Right atrium auricular region (tissue), 2 donors: ENCODE results near the gene TRAM2. TPM values are rescaled to one million over a fixed set of nuclear protein-coding genes. Genes with fewer than 3 reads are reported as not detected.

Source experiments
- DNase-seq: peaks from one replicate; pipeline ENCODE4 v3.0.0-alpha.2; 2019; ENCODE audit warnings: low spot score
- H3K27ac ChIP-seq, 2 donors: fragments of 200-600 bp; sonication (generic); 1 replicate in 1 of 2; 2 replicates in 1 of 2; pipeline ENCODE4 v1.5.1; 2016 to 2019
- H3K27me3 ChIP-seq, 2 donors: fragments of 200-600 bp; sonication (generic); one replicate each; pipeline versions ENCODE4 v1.5.1 to v1.6.0; 2017 to 2019
- H3K36me3 ChIP-seq: fragments of 200-600 bp; sonication (generic); one replicate; pipeline ENCODE4 v1.5.1; 2016
- H3K4me1 ChIP-seq, 2 donors: fragments of 200-600 bp; sonication (generic); one replicate each; pipeline versions ENCODE4 v1.5.1 to v1.6.0; 2017 to 2019
- H3K4me3 ChIP-seq, 2 donors: fragments of 200-600 bp; sonication (generic); 1 replicate in 1 of 2; 2 replicates in 1 of 2; pipeline ENCODE4 v1.5.1; 2017 to 2019; ENCODE audit warnings: mild to moderate bottlenecking in 1 of 2, moderate library complexity in 1 of 2
- H3K9me3 ChIP-seq, 2 donors: fragments of 200-600 bp; sonication (generic); one replicate each; pipeline ENCODE4 v1.5.1; 2019
- total RNA-seq, 2 donors: library from RNA; depleted of rRNA; stranded (reverse); fragments of >200 nt; gene quantifications; one replicate each; pipeline ENCODE4 v1.1.0, GENCODE V29; 2016
- TF ChIP-seq, protein P1 (sequence below), 2 donors: fragments of 200-600 bp; sonication (generic); IDR thresholded peaks; one replicate each; pipeline ENCODE4 v1.5.1; 2019; ENCODE audit warnings: antibody characterized with exemption in 2 of 2

The TRAM2 gene
- total RNA-seq, 2 donors from 2014 or later: 10.3 to 15.9 TPM

DNA sequence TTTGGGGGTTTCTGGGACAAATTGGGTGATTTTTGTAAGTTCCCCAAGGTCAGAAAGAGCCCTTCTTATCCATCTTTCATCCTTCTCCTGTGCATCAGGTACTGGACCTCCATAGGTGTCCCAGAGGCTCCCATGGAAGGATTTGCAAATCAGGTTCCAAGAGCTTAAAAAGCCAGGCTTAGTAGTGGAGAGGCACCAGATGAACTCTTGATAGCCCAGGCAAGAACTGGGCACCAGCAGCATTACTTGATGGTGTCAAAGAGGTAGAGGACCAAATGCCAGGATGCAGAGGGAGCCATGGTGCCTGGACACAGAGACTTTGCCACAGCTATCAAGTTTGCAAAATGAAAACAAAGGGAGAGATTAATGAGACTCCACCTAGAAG lies 20.9 kb upstream of the TRAM2 start:
- DNase-seq: no peak
- Histone ChIP-seq H3K9me3 (no peaks in the 10 kb centered on the region), H3K4me1 (peaks cover 0 to 24% of the 10 kb centered on the region in 2 donors), H3K36me3 (no peaks in the 10 kb centered on the region), H3K27me3 (no peaks in the 10 kb centered on the region), H3K27ac (peak overlapping the region; percentile 38 to 58), H3K4me3 (peak overlapping the region in 1 of 2 donors; percentile 24)
- TF ChIP-seq, protein P1, sequence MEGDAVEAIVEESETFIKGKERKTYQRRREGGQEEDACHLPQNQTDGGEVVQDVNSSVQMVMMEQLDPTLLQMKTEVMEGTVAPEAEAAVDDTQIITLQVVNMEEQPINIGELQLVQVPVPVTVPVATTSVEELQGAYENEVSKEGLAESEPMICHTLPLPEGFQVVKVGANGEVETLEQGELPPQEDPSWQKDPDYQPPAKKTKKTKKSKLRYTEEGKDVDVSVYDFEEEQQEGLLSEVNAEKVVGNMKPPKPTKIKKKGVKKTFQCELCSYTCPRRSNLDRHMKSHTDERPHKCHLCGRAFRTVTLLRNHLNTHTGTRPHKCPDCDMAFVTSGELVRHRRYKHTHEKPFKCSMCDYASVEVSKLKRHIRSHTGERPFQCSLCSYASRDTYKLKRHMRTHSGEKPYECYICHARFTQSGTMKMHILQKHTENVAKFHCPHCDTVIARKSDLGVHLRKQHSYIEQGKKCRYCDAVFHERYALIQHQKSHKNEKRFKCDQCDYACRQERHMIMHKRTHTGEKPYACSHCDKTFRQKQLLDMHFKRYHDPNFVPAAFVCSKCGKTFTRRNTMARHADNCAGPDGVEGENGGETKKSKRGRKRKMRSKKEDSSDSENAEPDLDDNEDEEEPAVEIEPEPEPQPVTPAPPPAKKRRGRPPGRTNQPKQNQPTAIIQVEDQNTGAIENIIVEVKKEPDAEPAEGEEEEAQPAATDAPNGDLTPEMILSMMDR (IDR thresholded peaks at IDR 0.05): no peak

DNA sequence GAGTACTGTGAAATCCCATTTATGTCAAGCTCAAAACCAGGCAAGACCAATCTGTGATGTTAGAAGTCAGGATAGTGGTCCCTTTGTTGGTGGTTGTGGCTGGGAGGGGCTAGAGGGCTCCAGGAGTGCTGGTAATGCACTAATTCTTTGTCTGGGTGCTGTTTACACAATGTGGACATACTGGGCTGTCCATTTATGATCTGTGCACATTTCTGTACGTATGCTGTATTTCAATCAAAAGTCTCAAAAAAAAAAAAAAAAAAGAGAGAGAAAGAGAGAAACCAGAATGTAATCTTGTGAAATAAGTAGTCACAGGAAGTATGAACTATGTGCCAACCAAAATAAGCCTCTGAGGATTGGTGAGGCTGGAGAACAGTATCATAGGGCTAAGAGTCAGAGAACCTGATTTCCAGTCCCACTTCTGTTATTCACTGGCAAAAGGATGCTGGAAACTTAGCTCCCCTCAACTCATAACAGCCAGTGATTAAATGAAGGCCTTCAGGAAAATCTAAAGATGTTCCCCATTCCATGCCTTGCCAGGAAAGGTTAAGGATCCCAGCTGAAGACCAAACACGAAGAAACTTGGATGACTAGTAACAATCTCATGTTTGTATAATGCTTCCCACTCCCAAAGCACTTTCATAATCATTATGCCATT lies 19.6 kb upstream of the TRAM2 start:
- H3K4me3 ChIP-seq: no peak overlapping the region
- no peak for DNase-seq
- no peaks in the 10 kb centered on the region for H3K27me3 ChIP-seq
- H3K36me3 ChIP-seq: no peaks in the 10 kb centered on the region
- H3K9me3 ChIP-seq: no peaks in the 10 kb centered on the region
- TF ChIP-seq, protein P1 (IDR thresholded peaks at IDR 0.05): no peak
- H3K27ac ChIP-seq: peak overlapping the region; percentile 57 to 77
- H3K4me1 ChIP-seq: peaks cover 0 to 24% of the 10 kb centered on the region in 2 donors

DNA sequence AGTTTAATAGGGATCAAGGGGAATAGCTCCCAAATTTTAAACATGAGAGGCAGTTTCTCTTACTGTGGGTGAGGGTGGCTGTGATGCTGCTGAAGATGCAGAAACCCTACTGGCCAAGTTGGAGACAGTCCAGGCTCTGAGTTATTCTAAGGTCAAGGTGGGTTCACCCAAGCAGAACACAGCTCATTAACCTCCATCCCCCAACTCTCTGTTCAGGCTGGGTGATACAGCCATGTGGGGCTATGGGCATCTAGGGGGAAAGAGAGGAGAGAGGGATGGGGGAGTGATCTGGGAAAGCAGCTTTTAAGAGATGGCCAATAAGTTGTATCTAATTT lies 18.9 kb upstream of the TRAM2 start:
- Histone ChIP-seq H3K36me3 (no peaks in the 10 kb centered on the region), H3K9me3 (no peaks in the 10 kb centered on the region), H3K4me3 (no peak overlapping the region), H3K27ac (peak overlapping the region; percentile 57 to 77), H3K4me1 (peaks cover 0 to 24% of the 10 kb centered on the region in 2 donors), H3K27me3 (no peaks in the 10 kb centered on the region)
- no peak for DNase-seq
- TF ChIP-seq, protein P1 (IDR thresholded peaks at IDR 0.05): no peak

DNA sequence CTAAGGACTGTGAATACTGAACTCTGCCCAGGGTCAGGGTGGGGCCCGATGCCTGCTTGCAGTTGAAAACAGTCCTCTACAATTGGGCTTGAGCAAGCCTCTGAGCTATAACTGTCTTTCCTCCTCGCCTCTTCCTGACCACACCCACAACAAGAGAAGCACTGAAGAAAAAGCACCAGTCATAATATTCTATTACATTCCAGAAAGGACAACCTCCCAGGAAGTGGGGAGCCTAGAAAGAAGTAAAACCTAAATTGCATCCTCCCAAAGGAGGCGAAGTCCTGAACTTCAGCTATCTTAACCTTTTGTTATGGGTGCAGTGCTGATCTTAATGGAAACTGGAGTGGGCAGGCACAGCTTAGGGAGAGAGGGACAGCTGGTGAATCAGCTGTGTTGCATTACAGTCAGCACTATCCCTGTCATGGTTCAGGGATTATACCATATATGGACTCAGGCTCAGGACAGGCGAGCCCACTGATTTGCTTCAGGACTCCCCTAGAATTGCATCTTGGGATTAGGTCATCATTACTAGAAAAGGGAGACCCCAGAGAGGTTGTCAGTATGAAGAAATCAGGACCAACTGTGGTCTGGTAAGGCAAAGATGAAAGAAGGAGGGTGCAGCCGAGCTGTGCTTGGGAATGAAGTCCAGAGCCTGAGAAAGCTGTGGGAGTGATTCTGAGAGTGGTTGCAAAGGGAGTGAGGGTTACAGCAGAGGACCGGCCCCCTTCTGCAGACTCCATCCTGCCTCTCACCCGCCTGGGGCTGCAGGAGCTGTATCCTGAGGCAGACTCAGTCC lies 18.3 kb upstream of the TRAM2 start:
- H3K4me1 ChIP-seq: peaks cover 0 to 28% of the 10 kb centered on the region in 2 donors
- DNase-seq: peak; percentile 81
- H3K36me3 ChIP-seq: no peaks in the 10 kb centered on the region
- H3K9me3 ChIP-seq: no peaks in the 10 kb centered on the region
- peak overlapping the region in 1 of 2 donors; percentile 14 for H3K4me3 ChIP-seq
- TF ChIP-seq, protein P1 (IDR thresholded peaks at IDR 0.05): no peak
- H3K27ac ChIP-seq: peak overlapping the region; percentile 57 to 77
- H3K27me3 ChIP-seq: no peaks in the 10 kb centered on the region

DNA sequence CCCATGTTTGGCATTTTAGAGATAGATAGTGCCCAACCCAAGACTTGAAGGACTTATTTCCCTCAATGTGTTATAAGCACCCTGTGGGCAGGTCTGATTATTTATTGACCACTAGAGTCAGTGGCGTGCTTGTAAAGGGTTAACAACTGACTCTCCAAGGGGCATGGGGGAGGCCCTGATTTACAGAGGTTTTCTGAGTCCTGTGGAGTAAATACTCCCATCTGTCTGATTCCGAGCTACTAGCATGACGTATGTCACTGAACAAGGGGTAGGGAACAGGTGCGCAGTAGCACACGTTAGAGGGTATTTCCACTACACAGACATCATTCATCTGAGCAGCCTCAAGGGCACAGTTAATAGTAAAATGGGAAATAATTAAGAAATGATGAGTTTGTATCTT lies 17.4 kb upstream of the TRAM2 start:
- Histone ChIP-seq H3K27ac (peak overlapping the region; percentile 57 to 77), H3K4me1 (peaks cover 0 to 34% of the 10 kb centered on the region in 2 donors), H3K4me3 (no peak overlapping the region), H3K36me3 (no peaks in the 10 kb centered on the region), H3K9me3 (no peaks in the 10 kb centered on the region), H3K27me3 (no peaks in the 10 kb centered on the region)
- no peak for DNase-seq
- TF ChIP-seq, protein P1 (IDR thresholded peaks at IDR 0.05): no peak
